Skeletal muscle tissue (tissue), 4 donors: ENCODE results near the gene PIP5K1A. TPM values are rescaled to one million over a fixed set of nuclear protein-coding genes. Genes with fewer than 3 reads are reported as not detected.
"Not testable (repeated sequence)": the region's sequence is repeated elsewhere in the genome, so short reads cannot be mapped to it uniquely, and the experiment has no call there.

ENCODE experiments used
- H3K27ac ChIP-seq: one replicate; pipeline ENCODE4 v1.7.0; 2013; ENCODE audit warnings: mild to moderate bottlenecking, low read depth, low read length, inconsistent platforms
- H3K27me3 ChIP-seq, 3 donors: one replicate each; pipeline ENCODE4 v1.7.0; 2013; ENCODE audit warnings: low read length in 3 of 3; ENCODE audit not compliant: control insufficient read depth in 3 of 3, insufficient read depth in 3 of 3
- H3K36me3 ChIP-seq, 3 donors: one replicate each; pipeline ENCODE4 v1.7.0; 2013; ENCODE audit warnings: low read length in 3 of 3; ENCODE audit not compliant: control insufficient read depth in 3 of 3, insufficient read depth in 3 of 3
- H3K4me1 ChIP-seq, 3 donors: one replicate each; pipeline ENCODE4 v1.7.0; 2013; ENCODE audit warnings: low read length in 3 of 3, mild to moderate bottlenecking in 3 of 3; ENCODE audit not compliant: control insufficient read depth in 3 of 3, insufficient read depth in 3 of 3
- H3K4me3 ChIP-seq, 3 donors: one replicate each; pipeline ENCODE4 v1.7.0; 2013; ENCODE audit warnings: low read length in 3 of 3
- H3K9ac ChIP-seq, 3 donors: one replicate each; pipeline ENCODE4 v1.7.0; 2013; ENCODE audit warnings: low read length in 3 of 3, mild to moderate bottlenecking in 3 of 3, moderate library complexity in 2 of 3, low read depth in 1 of 3
- H3K9me3 ChIP-seq, 3 donors: one replicate each; pipeline ENCODE4 v1.7.0; 2013; ENCODE audit warnings: low read length in 3 of 3; ENCODE audit not compliant: control insufficient read depth in 3 of 3
- total RNA-seq: library from RNA; depleted of rRNA; stranded (reverse); fragments of >200 nt; gene quantifications from one replicate; pipeline ENCODE4 v1.2.3, GENCODE V29; 2014
- donor health status: Osteomylitis.

PIP5K1A gene
- total RNA-seq, 1 donor from 2014 or later = 51.7 TPM

DNA sequence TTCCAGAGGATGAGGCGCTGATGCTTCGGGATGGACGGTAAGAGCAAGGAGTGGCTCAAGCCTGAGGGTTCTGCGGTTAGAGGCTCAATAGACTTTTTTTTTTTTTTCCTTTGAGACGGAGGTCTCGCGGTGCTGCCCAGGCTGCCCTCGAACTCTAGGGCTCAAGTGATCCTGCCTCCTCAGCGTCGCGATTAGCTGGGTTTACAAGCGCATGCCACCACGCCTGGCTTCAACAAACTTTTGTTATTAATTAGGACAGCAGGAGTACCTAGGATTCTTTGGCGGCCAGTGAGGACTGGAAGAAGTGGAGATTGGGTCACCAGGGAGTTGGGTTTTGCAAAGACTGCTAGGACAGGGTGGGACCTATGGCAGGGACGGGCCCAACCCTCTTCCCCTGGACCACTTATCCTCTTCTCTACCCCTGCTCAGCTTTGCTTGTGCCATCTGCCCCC lies 31.8 kb upstream of the PIP5K1A start:
- Histone ChIP-seq H3K36me3 (peaks cover 19 to 37% (median 26%) of the 10 kb centered on the region in 3 donors), H3K9ac (peak overlapping the region; percentile 82 to 97 (median 95)), H3K27me3 (no peaks in the 10 kb centered on the region), H3K4me1 (peaks cover 49 to 60% (median 50%) of the 10 kb centered on the region in 3 donors), H3K9me3 (no peaks in the 10 kb centered on the region), H3K4me3 (peak overlapping the region; percentile 83 to 99 (median 99)), H3K27ac (peak overlapping the region; percentile 79)

DNA sequence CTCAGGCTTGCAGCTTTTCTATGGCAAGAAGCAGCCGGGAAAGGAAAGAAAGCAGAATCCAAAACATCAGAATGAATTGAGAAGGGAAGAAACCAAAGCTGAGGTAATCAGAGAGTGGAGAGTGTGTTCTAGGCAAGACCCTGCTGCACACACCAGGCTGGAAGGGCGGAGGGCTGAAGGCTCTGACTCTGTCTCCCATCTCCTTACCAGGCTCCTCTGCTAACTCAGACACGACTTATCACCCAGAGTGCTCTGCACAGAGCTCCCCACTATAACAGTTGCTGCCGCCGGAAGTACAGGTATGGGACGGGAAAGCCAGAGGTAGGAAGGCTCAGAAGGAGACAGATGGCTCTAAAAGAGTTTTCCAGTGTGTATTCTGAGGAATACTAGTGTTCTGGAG lies 31.2 kb upstream of the PIP5K1A start:
- Histone ChIP-seq H3K9ac (peak overlapping the region; percentile 82 to 97 (median 95)), H3K27ac (peak overlapping the region; percentile 79), H3K9me3 (no peaks in the 10 kb centered on the region), H3K4me1 (peaks cover 55 to 65% (median 56%) of the 10 kb centered on the region in 3 donors), H3K4me3 (peak overlapping the region; percentile 83 to 99 (median 99)), H3K27me3 (no peaks in the 10 kb centered on the region), H3K36me3 (peaks cover 19 to 34% (median 26%) of the 10 kb centered on the region in 3 donors)

DNA sequence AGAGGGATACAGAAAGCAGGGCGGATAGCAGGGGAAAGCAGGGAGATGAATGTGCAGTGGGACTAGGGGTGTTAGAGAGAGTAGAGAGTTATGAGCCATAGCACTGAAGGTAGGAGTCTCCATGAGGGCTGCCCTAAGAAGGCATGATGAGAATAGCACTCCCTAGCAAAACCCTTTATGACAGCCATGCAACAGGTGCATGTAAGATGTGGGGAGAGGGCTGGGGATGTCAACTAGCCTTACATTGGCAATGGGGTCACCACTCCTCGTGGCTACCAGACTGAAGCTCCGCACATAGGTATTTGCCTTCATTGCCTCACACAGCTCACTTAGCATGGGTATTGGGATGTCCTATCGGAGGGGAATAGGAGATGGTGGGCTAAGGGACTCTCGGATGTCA lies 27.2 kb upstream of the PIP5K1A start:
- no peaks in the 10 kb centered on the region for H3K27me3 ChIP-seq
- peak overlapping the region; percentile 25 to 92 (median 69) for H3K9ac ChIP-seq
- H3K4me1 ChIP-seq = peaks cover 52 to 70% (median 58%) of the 10 kb centered on the region in 3 donors
- H3K36me3 ChIP-seq = peaks cover 39 to 42% (median 40%) of the 10 kb centered on the region in 3 donors
- H3K9me3 ChIP-seq = no peaks in the 10 kb centered on the region
- H3K27ac ChIP-seq = peak overlapping the region; percentile 93
- H3K4me3 ChIP-seq = peak overlapping the region; percentile 44 to 67 (median 67)

- Histone ChIP-seq H3K36me3 (peaks cover 48 to 60% (median 48%) of the 10 kb centered on the region in 3 donors), H3K27ac (peak overlapping the region; percentile 90)
Observed at GRCh38 chr1:151175041-151175741, 23.2 kb upstream of the PIP5K1A start.

DNA sequence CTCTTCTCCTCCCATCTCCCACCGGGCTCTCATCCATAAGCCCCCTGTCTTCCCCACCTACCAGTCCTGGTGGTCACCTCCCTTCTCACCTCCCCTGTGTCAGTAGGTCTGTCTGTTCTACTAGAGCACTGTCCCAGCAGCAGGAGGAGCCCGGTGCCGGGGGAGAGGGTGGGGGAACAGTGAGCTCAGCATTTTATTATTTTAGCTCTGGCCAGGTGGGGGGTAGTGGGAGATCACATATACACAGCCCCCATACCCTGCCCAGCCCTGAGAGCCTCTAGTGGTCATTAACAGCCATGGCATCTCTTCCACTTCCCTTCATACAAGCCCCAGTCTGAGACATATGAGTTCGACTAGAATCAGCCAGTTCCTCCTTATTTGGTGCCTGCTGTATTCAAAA lies 22.5 kb upstream of the PIP5K1A start, which contains the start of gene TMOD4:
Gene TMOD4, minus strand, starts transcription at position 119 of the 400 bp plus-strand sequence. CDS start 1,106 bp downstream, outside the sequence.
- Histone ChIP-seq H3K9ac (peak within 1 kb of the TSS; percentile 80 to 92 (median 90)), H3K9me3 (no peaks in the 10 kb centered on the region), H3K36me3 (peaks cover 46 to 60% (median 54%) of the 10 kb centered on the region in 3 donors), H3K4me1 (peaks cover 21 to 34% (median 29%) of the 10 kb centered on the region in 3 donors), H3K27ac (peak within 1 kb of the TSS; percentile 90), H3K4me3 (peak within 1 kb of the TSS; percentile 68 to 90 (median 90)), H3K27me3 (no peaks in the 10 kb centered on the region)

More at GRCh38 chr1:151175041-151175741, 23.2 kb upstream of the PIP5K1A start:
- peak overlapping the region; percentile 80 to 92 (median 90) for H3K9ac ChIP-seq
- H3K4me1 ChIP-seq = peaks cover 27 to 40% (median 36%) of the 10 kb centered on the region in 3 donors
- peak overlapping the region; percentile 68 to 90 (median 90) for H3K4me3 ChIP-seq
- no peaks in the 10 kb centered on the region for H3K27me3 ChIP-seq
- no peaks in the 10 kb centered on the region for H3K9me3 ChIP-seq

GRCh38 chr1:151176514-151177045 lies 21.8 kb upstream of the PIP5K1A start:
- Histone ChIP-seq H3K27ac (peak overlapping the region; percentile 90), H3K4me1 (peaks cover 14 to 26% (median 22%) of the 10 kb centered on the region in 3 donors), H3K4me3 (no peak overlapping the region), H3K36me3 (peaks cover 45 to 59% (median 55%) of the 10 kb centered on the region in 3 donors), H3K27me3 (no peaks in the 10 kb centered on the region), H3K9ac (peak overlapping the region in 2 of 3 donors; percentile 33 to 92), H3K9me3 (no peaks in the 10 kb centered on the region)

DNA sequence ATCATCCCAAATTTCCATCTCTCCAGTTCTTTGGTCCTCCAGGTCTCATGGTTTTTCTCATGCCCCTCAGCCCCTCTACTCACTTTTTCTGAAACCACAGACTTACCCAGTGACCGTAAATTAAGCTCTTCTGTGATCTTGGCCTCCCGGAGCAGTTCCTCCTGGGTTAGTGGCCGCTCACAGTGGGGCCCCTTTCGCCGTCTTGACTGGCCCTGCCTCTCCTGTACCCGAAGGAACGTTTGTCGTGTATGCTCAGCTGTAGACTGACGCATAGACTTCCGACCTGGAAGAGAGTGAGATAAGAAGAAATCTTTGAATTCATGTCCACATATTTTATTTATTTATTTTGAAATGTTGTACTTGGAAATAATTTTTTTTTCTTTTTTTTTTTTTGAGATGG lies 14.1 kb upstream of the PIP5K1A start:
- Histone ChIP-seq H3K4me1 (peaks cover 22 to 28% (median 28%) of the 10 kb centered on the region in 3 donors), H3K36me3 (peaks cover 40 to 57% (median 49%) of the 10 kb centered on the region in 3 donors), H3K4me3 (no peak overlapping the region), H3K27me3 (no peaks in the 10 kb centered on the region), H3K27ac (no peak overlapping the region), H3K9me3 (no peaks in the 10 kb centered on the region), H3K9ac (no peak overlapping the region)

DNA sequence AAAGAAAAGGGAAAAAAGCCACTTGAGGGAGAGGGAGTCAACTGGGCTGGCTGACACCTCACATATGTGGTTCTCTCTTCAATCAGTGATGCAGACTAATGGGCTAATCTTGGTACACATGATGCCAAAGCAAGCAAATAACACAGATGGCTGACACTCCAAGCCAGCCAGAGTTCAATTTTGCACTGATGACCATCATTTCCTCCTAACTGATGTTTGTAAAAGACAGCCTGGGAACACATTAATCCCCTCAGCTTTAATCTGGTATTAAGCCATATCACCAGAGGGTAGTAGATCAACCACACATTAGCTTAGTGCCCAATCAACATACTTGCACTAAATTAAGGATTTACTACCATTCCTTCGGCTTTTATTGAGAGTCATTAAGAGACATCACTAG lies 11.1 kb upstream of the PIP5K1A start:
- Histone ChIP-seq H3K9me3 (no peaks in the 10 kb centered on the region), H3K27ac (peak overlapping the region; percentile 82), H3K4me3 (no peak overlapping the region)

DNA sequence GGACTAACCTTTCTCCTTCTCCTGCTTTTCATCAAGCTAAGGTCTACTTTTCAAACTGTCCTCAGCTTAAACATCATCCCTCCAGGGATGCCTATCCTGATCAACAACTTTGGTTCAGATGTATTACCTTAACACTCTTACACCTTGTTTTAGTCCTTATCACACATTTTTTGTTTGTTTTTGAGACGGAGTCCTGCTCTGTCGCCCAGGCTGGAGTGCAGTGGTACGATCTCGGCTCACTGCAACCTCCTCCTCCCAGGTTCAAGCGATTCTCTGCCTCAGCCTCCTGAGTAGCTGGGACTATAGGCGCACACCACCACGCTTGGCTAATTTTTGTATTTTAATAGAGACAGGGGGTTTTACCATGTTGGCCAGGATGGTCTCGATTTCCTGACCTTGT lies 9.7 kb upstream of the PIP5K1A start:
- H3K9me3 ChIP-seq, H3K27me3 ChIP-seq: not testable (repeated sequence)
- Histone ChIP-seq H3K4me3 (peak overlapping the region; percentile 79 to 95 (median 94)), H3K27ac (peak overlapping the region; percentile 82), H3K4me1 (peaks cover 24 to 32% (median 30%) of the 10 kb centered on the region in 3 donors), H3K9ac (peak overlapping the region; percentile 87 to 95 (median 94)), H3K36me3 (peaks cover 13 to 21% (median 19%) of the 10 kb centered on the region in 3 donors)

More for the DNA sequence above, 11.1 kb upstream of the PIP5K1A start:
- H3K36me3 ChIP-seq = peaks cover 20 to 34% (median 31%) of the 10 kb centered on the region in 3 donors
- peak overlapping the region in 2 of 3 donors; percentile 34 to 42 for H3K9ac ChIP-seq
- H3K4me1 ChIP-seq = peaks cover 24 to 32% (median 30%) of the 10 kb centered on the region in 3 donors
- H3K27me3 ChIP-seq = no peaks in the 10 kb centered on the region
